B cell (primary cell): ENCODE results near the gene HDDC3. TPM values are rescaled to one million over a fixed set of nuclear protein-coding genes. Genes with fewer than 3 reads are reported as not detected.

Experiments
- ATAC-seq: fragments of 200-7000 bp; cut with Tn5 transposase; one replicate; pipeline ENCODE4 v1.10.0; 2021; ENCODE audit warnings: low read depth, mild to moderate bottlenecking, moderate number of reproducible peaks, moderate library complexity
- CTCF ChIA-PET: fragments of 350-600 bp; sonication (Branson Sonifier 250); formaldehyde crosslinking; loops from one replicate; lab custom pipeline; 2021; ENCODE audit warnings: antibody characterized with exemption, inconsistent platforms; lab: Charles Lee
- POLR2A ChIA-PET: fragments of 350-600 bp; sonication (Branson Sonifier 250); formaldehyde crosslinking; loops from one replicate; lab custom pipeline; 2021; ENCODE audit warnings: antibody characterized with exemption; lab: Charles Lee
- DNase-seq: peaks from one replicate; pipeline ENCODE4 v3.0.0; 2013
- H2AFZ ChIP-seq: 2 replicates; pipeline ENCODE4 v1.6.1; 2012; ENCODE audit warnings: mild to moderate bottlenecking, low read depth, low read length; ENCODE audit not compliant: insufficient read depth, poor library complexity, severe bottlenecking
- H3K27ac ChIP-seq, 2 donors: 1 replicate in 1 of 2; 2 replicates in 1 of 2; pipeline ENCODE4 v1.5.1; 2012 to 2013; ENCODE audit warnings: low read length in 2 of 2, mild to moderate bottlenecking in 2 of 2, moderate library complexity in 1 of 2
- H3K27me3 ChIP-seq, 4 experiments: fragments of 200-600 bp in 1 of 4; sonication (generic) in 1 of 4; replicated peaks in 1 of 4; 1 replicate in 2 of 4; 2 replicates in 2 of 4; pipeline versions ENCODE4 v1.6.1 to v1.7.0; 2013 to 2016; ENCODE audit warnings: low read length in 3 of 4, mild to moderate bottlenecking in 2 of 4, mixed read lengths in 1 of 4, moderate library complexity in 1 of 4; ENCODE audit not compliant: insufficient read depth in 4 of 4, control insufficient read depth in 3 of 4; ENCODE audit errors: control extremely low read depth in 1 of 4
- H3K36me3 ChIP-seq, 2 experiments: replicated peaks in 1 of 2; 1 replicate in 1 of 2; 2 replicates in 1 of 2; pipeline versions ENCODE4 v1.6.1 to v1.7.1; 2013; ENCODE audit warnings: low read length in 1 of 2; ENCODE audit not compliant: insufficient read depth in 2 of 2, control insufficient read depth in 1 of 2; ENCODE audit errors: control extremely low read depth in 1 of 2, extremely low read depth in 1 of 2
- H3K4me1 ChIP-seq, 2 donors: fragments of 200-600 bp in 1 of 2; sonication (generic) in 1 of 2; 1 replicate in 1 of 2; 2 replicates in 1 of 2; pipeline versions ENCODE4 v1.5.1 to v1.6.1; 2013 to 2017; ENCODE audit warnings: low read length in 2 of 2; ENCODE audit not compliant: control insufficient read depth in 2 of 2, insufficient read depth in 2 of 2
- H3K4me2 ChIP-seq: replicated peaks from 2 replicates; pipeline ENCODE3; 2012; ENCODE audit warnings: mild to moderate bottlenecking, low read depth, low read length; ENCODE audit not compliant: poor library complexity, severe bottlenecking
- H3K4me3 ChIP-seq, 5 experiments: fragments of 200-600 bp in 1 of 5; sonication (generic) in 1 of 5; 1 replicate in 3 of 5; 2 replicates in 2 of 5; pipeline versions ENCODE4 v1.5.1 to v1.7.0; 2011 to 2016; ENCODE audit warnings: low read length in 4 of 5, mild to moderate bottlenecking in 4 of 5, low read depth in 2 of 5, control low read depth in 1 of 5, moderate library complexity in 1 of 5; ENCODE audit not compliant: insufficient read depth in 1 of 5; ENCODE audit errors: control extremely low read depth in 1 of 5, extremely low read depth in 1 of 5
- H3K79me2 ChIP-seq: fragments of 200-600 bp; sonication (generic); one replicate; pipeline ENCODE4 v1.6.0; 2016; ENCODE audit warnings: low read length; ENCODE audit not compliant: control insufficient read depth, insufficient read depth
- H3K9ac ChIP-seq: fragments of 200-600 bp; sonication (generic); 2 replicates; pipeline ENCODE4 v1.6.1; 2017; ENCODE audit warnings: mild to moderate bottlenecking, low read length, moderate library complexity
- H3K9me3 ChIP-seq, 3 donors: one replicate each; pipeline versions ENCODE4 v1.6.1 to v1.7.1; 2013; ENCODE audit warnings: low read length in 2 of 3; ENCODE audit not compliant: control insufficient read depth in 2 of 3, insufficient read depth in 1 of 3; ENCODE audit errors: control extremely low read depth in 1 of 3
- H4K20me1 ChIP-seq: 2 replicates; pipeline ENCODE4 v1.6.0; 2012; ENCODE audit warnings: mild to moderate bottlenecking, low read length; ENCODE audit not compliant: insufficient read depth, control insufficient read depth, poor library complexity, severe bottlenecking
- H3K27ac Mint-ChIP-seq: one replicate; pipeline ENCODE4 v1.8.0; 2021; ENCODE audit warnings: mixed read lengths
- H3K27me3 Mint-ChIP-seq: one replicate; pipeline ENCODE4 v1.8.0; 2021; ENCODE audit warnings: mixed read lengths
- H3K4me1 Mint-ChIP-seq: one replicate; pipeline ENCODE4 v1.8.0; 2021; ENCODE audit warnings: mixed read lengths
- H3K4me3 Mint-ChIP-seq: one replicate; pipeline ENCODE4 v1.8.0; 2021; ENCODE audit warnings: mixed read lengths
- H3K9me3 Mint-ChIP-seq: one replicate; pipeline ENCODE4 v1.8.0; 2022; ENCODE audit warnings: mixed read lengths; ENCODE audit not compliant: insufficient read depth
- EZH2 ChIP-seq: IDR thresholded peaks from 2 replicates; pipeline ENCODE4 v1.6.1; 2012; ENCODE audit warnings: borderline replicate concordance, low read depth, mild to moderate bottlenecking, moderate library complexity, low read length; ENCODE audit not compliant: insufficient read depth, poor library complexity, severe bottlenecking
- WGBS: methylation state at CpG from one replicate; pipeline ENCODE4 v1.1.5; 2013; ENCODE audit warnings: missing lambda C conversion rate; ENCODE audit not compliant: insufficient coverage; 5-methylcytosine and 5-hydroxymethylcytosine counted together
- intact Hi-C: fragments of 100-400 bp; cut with micrococcal nuclease; formaldehyde crosslinking; loops from one replicate; pipeline ENCODE4 v1.10.0; 2022
- polyA plus RNA-seq: library from polyadenylated mRNA; depleted of rRNA; stranded (reverse); fragments of >200 nt; gene quantifications from 2 replicates; pipeline ENCODE4 v1.2.3, GENCODE V29; 2012
- total RNA-seq, 2 donors: library from RNA; stranded (reverse); fragments of 120-200 nt in 1 of 2; gene quantifications; 1 replicate in 1 of 2; 2 replicates in 1 of 2; pipeline versions ENCODE4 v1.2.3 to v1.2.4, GENCODE V29; 2013 to 2022
- TF ChIP-seq, protein P1 (sequence below): fragments of 200-600 bp; IDR thresholded peaks from one replicate; pipeline ENCODE4 v1.8.0; 2022; ENCODE audit warnings: antibody characterized with exemption, mild to moderate bottlenecking

HDDC3 gene
- total and polyA plus RNA-seq, 2 donors (not counting 1 experiment from before 2014, with no cell fraction given) = 23.9 to 26.8 TPM

DNA sequence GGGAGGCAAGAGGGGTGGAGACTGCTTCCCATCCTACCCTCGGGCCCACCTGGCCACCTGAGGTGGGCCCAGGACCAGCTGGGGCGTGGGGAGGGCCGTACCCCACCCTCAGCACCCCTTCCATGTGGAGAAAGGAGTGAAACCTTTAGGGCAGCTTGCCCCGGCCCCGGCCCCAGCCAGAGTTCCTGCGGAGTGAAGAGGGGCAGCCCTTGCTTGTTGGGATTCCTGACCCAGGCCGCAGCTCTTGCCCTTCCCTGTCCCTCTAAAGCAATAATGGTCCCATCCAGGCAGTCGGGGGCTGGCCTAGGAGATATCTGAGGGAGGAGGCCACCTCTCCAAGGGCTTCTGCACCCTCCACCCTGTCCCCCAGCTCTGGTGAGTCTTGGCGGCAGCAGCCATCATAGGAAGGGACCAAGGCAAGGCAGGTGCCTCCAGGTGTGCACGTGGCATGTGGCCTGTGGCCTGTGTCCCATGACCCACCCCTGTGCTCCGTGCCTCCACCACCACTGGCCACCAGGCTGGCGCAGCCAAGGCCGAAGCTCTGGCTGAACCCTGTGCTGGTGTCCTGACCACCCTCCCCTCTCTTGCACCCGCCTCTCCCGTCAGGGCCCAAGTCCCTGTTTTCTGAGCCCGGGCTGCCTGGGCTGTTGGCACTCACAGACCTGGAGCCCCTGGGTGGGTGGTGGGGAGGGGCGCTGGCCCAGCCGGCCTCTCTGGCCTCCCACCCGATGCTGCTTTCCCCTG, 50.2 kb downstream of the HDDC3 start:
- ATAC-seq (no peak), DNase-seq (no peak)
- intact Hi-C loops = no loop called here
- Histone ChIP-seq H4K20me1 (peaks cover 11% of the 10 kb centered on the region), H3K4me3 (no peak overlapping the region), H2AFZ (no peak overlapping the region), H3K27me3 (no peaks in the 10 kb centered on the region), H3K27ac (no peak overlapping the region), H3K9me3 (no peaks in the 10 kb centered on the region), H3K4me2 (no peak overlapping the region), H3K79me2 (peaks cover 7% of the 10 kb centered on the region), H3K36me3 (peaks cover 0 to 46% of the 10 kb centered on the region in 2 experiments), H3K9ac (no peak overlapping the region), H3K4me1 (peaks cover 25 to 32% of the 10 kb centered on the region in 2 donors)
- H3K4me3 Mint-ChIP-seq = peak overlapping the region; percentile 32
- TF ChIP-seq EZH2 = no peak
- TF ChIP-seq, protein P1, sequence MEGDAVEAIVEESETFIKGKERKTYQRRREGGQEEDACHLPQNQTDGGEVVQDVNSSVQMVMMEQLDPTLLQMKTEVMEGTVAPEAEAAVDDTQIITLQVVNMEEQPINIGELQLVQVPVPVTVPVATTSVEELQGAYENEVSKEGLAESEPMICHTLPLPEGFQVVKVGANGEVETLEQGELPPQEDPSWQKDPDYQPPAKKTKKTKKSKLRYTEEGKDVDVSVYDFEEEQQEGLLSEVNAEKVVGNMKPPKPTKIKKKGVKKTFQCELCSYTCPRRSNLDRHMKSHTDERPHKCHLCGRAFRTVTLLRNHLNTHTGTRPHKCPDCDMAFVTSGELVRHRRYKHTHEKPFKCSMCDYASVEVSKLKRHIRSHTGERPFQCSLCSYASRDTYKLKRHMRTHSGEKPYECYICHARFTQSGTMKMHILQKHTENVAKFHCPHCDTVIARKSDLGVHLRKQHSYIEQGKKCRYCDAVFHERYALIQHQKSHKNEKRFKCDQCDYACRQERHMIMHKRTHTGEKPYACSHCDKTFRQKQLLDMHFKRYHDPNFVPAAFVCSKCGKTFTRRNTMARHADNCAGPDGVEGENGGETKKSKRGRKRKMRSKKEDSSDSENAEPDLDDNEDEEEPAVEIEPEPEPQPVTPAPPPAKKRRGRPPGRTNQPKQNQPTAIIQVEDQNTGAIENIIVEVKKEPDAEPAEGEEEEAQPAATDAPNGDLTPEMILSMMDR = no peak
- ChIA-PET POLR2A (interaction anchor here (1.0 to 1.2 kb wide), 2 partner anchors 43 to 44 kb away, joined by 3 read pairs; no protein-coding TSS in a partner anchor), CTCF (interaction anchor here (1.3 kb wide), 1 partner anchor 165 kb away, joined by 3 read pairs; the partner anchor contains the start of gene BLM)
- no peaks in the 10 kb centered on the region for H3K9me3 Mint-ChIP-seq
- H3K27me3 Mint-ChIP-seq = no peaks in the 10 kb centered on the region
- 97% methylated on average over 9 of the region's 19 CpGs for WGBS
- H3K27ac Mint-ChIP-seq = no peak overlapping the region
- peaks cover 22% of the 10 kb centered on the region for H3K4me1 Mint-ChIP-seq
